Measurements from ENCODE around the gene TBCD.

DNA sequence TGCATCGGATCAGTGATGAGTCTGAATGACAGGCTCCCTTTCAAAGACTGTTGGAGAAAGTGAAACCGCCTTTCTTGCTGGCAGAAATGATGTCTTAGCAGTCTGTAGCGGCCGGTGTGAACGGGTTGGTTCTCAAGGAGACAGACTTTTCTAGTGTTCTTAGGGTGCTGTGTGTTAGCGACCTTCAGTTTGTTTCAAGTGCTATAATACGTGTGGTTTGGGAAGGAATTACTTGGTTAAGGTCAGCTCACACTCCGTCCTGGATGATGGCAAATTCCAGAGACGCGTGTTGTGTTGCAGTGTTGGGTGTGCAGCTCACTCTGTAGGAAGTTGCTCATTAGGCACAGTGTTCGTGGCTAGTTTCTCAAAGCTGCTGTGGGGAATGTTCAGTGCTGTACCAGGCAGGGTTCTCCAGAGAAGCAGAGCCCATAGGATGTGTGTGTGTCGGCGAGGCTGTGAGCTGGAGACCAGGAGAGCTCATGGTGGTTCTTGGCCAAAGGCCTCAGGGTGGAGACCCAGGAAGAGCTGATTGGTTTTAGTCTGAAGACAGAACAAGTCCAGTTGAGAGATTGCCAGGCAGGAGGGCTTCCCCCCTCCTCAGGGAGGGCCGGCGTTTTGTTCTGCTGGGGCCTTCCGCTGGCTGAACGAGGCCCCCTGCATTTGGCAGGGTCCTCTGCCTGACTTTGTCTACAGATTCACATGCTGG lies 50.4 kb downstream of the TBCD start:
- TF ChIP-seq EZH2 (IDR thresholded peaks at IDR 0.05; ENCODE audit: insufficient read depth, poor library complexity, severe bottlenecking) (no peak), EZH2phosphoT487 (IDR thresholded peaks at IDR 0.05; ENCODE audit: insufficient read depth, low read depth) (no peak)
